RWPE2 (cell line): ENCODE data around the gene LBX2.
"Not testable (repeated sequence)": the region's sequence is repeated elsewhere in the genome, so short reads cannot be mapped to it uniquely, and the experiment has no call there.

Experiments used
- ATAC-seq: fragments of 200-7000 bp; cut with Tn5 transposase; 3 replicates; pipeline ENCODE4 v1.9.1; 2021; ENCODE audit warnings: low read depth
- DNase-seq: peaks from one replicate; pipeline ENCODE4 v3.0.0-alpha.2; 2020; ENCODE audit warnings: low spot score
- H3K27ac ChIP-seq: fragments of 450-650 bp; 2 replicates; pipeline ENCODE4 v1.5.1; 2017; ENCODE audit warnings: mild to moderate bottlenecking; ENCODE audit not compliant: poor library complexity, severe bottlenecking
- H3K27me3 ChIP-seq: fragments of 250-450 bp; sonication (Bioruptor Pico); 2 replicates; pipeline ENCODE4 v1.5.1; 2021; ENCODE audit warnings: mild to moderate bottlenecking, moderate library complexity; ENCODE audit not compliant: insufficient read depth, poor library complexity, severe bottlenecking
- H3K36me3 ChIP-seq: fragments of 250-450 bp; sonication (Bioruptor Pico); 2 replicates; pipeline ENCODE4 v1.5.1; 2020; ENCODE audit warnings: low read depth, mild to moderate bottlenecking, moderate library complexity
- H3K4me1 ChIP-seq: fragments of 250-450 bp; sonication (Bioruptor Pico); 2 replicates; pipeline ENCODE4 v1.5.1; 2021; ENCODE audit warnings: mild to moderate bottlenecking, moderate library complexity; ENCODE audit not compliant: insufficient read depth, poor library complexity, severe bottlenecking
- H3K4me3 ChIP-seq: fragments of 250-450 bp; sonication (Bioruptor Pico); 2 replicates; pipeline ENCODE4 v1.5.1; 2021; ENCODE audit warnings: mild to moderate bottlenecking, moderate library complexity; ENCODE audit not compliant: severe bottlenecking
- H3K9me3 ChIP-seq: fragments of 250-450 bp; sonication (Bioruptor Pico); 2 replicates; pipeline ENCODE4 v1.5.1; 2021; ENCODE audit warnings: mild to moderate bottlenecking, moderate library complexity; ENCODE audit not compliant: severe bottlenecking
- TF ChIP-seq, protein P1 (sequence below): fragments of 450-650 bp; IDR thresholded peaks from one replicate; pipeline ENCODE4 v1.5.1; 2017; ENCODE audit warnings: mild to moderate bottlenecking, moderate library complexity; ENCODE audit not compliant: poor library complexity, severe bottlenecking

LBX2 gene

GRCh38 chr2:74462054-74462785 is 37.2 kb downstream of the LBX2 start:
- H3K36me3 ChIP-seq, result peaks cover 21% of the 10 kb centered on the region
- TF ChIP-seq, protein P1, sequence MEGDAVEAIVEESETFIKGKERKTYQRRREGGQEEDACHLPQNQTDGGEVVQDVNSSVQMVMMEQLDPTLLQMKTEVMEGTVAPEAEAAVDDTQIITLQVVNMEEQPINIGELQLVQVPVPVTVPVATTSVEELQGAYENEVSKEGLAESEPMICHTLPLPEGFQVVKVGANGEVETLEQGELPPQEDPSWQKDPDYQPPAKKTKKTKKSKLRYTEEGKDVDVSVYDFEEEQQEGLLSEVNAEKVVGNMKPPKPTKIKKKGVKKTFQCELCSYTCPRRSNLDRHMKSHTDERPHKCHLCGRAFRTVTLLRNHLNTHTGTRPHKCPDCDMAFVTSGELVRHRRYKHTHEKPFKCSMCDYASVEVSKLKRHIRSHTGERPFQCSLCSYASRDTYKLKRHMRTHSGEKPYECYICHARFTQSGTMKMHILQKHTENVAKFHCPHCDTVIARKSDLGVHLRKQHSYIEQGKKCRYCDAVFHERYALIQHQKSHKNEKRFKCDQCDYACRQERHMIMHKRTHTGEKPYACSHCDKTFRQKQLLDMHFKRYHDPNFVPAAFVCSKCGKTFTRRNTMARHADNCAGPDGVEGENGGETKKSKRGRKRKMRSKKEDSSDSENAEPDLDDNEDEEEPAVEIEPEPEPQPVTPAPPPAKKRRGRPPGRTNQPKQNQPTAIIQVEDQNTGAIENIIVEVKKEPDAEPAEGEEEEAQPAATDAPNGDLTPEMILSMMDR, result no peak
- DNase-seq (no peak), ATAC-seq (no peak)
- H3K9me3 ChIP-seq, result no peaks in the 10 kb centered on the region
- no peak overlapping the region for H3K27ac ChIP-seq
- no peak overlapping the region for H3K4me3 ChIP-seq
- no peaks in the 10 kb centered on the region for H3K4me1 ChIP-seq
- H3K27me3 ChIP-seq, result no peaks in the 10 kb centered on the region

- Histone ChIP-seq H3K27ac (no peak overlapping the region), H3K36me3 (peaks cover 21% of the 10 kb centered on the region), H3K4me1 (peaks cover 5% of the 10 kb centered on the region), H3K9me3 (no peaks in the 10 kb centered on the region), H3K4me3 (no peak overlapping the region), H3K27me3 (no peaks in the 10 kb centered on the region)
- ATAC-seq (no peak), DNase-seq (no peak)
- TF ChIP-seq, protein P1, result no peak
These were observed 38.0 kb downstream of the LBX2 start for GRCh38 chr2:74461187-74462053.

DNA sequence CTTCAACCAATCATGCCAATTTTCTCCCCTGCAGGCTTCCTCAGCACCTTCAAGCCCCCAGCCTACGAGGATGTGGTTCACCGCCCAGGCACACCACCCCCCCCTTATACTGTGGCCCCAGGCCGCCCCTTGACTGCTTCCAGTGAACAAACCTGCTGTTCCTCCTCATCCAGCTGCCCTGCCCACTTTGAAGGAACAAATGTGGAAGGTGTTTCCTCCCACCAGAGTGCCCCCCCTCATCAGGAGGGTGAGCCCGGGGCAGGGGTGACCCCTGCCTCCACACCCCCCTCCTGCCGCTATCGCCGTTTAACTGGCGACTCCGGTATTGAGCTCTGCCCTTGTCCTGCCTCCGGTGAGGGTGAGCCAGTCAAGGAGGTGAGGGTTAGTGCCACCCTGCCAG is 39.2 kb downstream of the LBX2 start:
- not testable (repeated sequence) for H3K27me3 ChIP-seq, H3K4me3 ChIP-seq, DNase-seq, H3K27ac ChIP-seq, ATAC-seq, H3K9me3 ChIP-seq
- H3K4me1 ChIP-seq, result peaks cover 12% of the 10 kb centered on the region
- peaks cover 24% of the 10 kb centered on the region for H3K36me3 ChIP-seq

DNA sequence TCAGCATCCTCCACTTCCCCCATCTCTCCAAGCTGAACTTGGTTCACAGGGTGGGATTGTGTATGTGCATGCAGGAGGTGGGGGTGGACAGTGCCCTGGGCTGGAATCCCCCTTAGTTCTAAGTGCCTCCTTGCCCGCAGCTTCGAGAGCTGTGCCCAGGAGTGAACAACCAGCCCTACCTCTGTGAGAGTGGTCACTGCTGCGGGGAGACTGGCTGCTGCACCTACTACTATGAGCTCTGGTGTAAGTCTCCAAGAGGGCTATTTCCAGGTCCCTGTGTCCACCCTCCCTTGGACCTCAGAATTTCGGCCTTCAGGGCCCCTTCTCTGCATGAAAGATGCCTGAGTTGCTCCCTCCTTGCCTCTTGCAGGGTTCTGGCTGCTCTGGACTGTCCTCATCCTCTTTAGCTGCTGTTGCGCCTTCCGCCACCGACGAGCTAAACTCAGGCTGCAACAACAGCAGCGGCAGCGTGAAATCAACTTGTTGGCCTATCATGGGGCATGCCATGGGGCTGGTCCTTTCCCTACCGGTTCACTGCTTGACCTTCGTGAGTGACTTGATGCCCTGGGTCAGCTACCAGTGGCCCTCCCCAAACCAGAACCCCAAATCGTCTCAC is 39.8 kb downstream of the LBX2 start:
- H3K27ac ChIP-seq, DNase-seq, ATAC-seq: not testable (repeated sequence)

DNA sequence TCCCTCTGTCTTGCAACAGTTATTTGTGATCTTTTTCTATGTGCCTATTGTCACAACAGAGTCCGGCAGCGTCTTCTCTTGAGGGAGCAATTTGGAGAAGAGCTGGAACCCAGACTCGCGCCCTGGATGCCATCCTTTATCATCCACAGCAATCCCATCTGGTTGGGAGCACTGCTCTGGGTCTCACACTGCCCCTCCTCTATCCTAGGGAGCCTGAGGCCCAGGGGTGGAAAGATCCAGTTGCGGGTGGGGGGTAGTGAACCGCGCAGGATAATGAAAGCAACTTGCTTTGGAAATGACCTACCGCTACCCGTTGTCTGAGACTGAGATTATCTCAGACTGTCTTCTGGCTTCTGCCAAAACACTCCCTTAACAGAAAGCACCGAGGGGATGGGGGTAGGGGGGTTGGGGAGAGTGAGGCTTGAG is 40.5 kb downstream of the LBX2 start:
- H3K27me3 ChIP-seq, result no peaks in the 10 kb centered on the region
- ATAC-seq, result no peak

More for the DNA sequence above, 39.8 kb downstream of the LBX2 start:
- peaks cover 24% of the 10 kb centered on the region for H3K36me3 ChIP-seq
- peaks cover 12% of the 10 kb centered on the region for H3K4me1 ChIP-seq
- not testable (repeated sequence) for H3K27me3 ChIP-seq, H3K4me3 ChIP-seq, H3K9me3 ChIP-seq

More for the DNA sequence above, 40.5 kb downstream of the LBX2 start:
- Histone ChIP-seq H3K4me1 (peaks cover 12% of the 10 kb centered on the region), H3K9me3 (no peaks in the 10 kb centered on the region), H3K36me3 (peaks cover 24% of the 10 kb centered on the region), H3K4me3 (peak overlapping the region; percentile 60), H3K27ac (peak overlapping the region; percentile 85)
- no peak for DNase-seq
- TF ChIP-seq, protein P1, result no peak
